Aorta (tissue), 5 donors: Measurements from ENCODE around the gene ATG101. TPM values are rescaled to one million over a fixed set of nuclear protein-coding genes. Genes with fewer than 3 reads are reported as not detected.
A peak's percentile ranks its signal among the peaks of the same experiment; 100 is the strongest.

Experiments
- ATAC-seq: fragments of 200-7000 bp; cut with Tn5 transposase; one replicate; pipeline ENCODE4 v1.9.1; 2022; ENCODE audit warnings: moderate library complexity; ENCODE audit not compliant: low FRiP score
- DNase-seq, 2 donors: peaks; one replicate each; pipeline ENCODE4 v3.0.0-alpha.2; 2020
- H3K27ac ChIP-seq, 2 donors: one replicate each; pipeline ENCODE4 v1.5.1; 2013; ENCODE audit warnings: low read length in 2 of 2, mild to moderate bottlenecking in 2 of 2, moderate library complexity in 2 of 2, control low read depth in 1 of 2, inconsistent platforms in 1 of 2, low read depth in 1 of 2
- H3K27me3 ChIP-seq, 2 donors: one replicate each; pipeline ENCODE4 v1.6.1; 2013; ENCODE audit warnings: control low read depth in 1 of 2, low read length in 1 of 2, mild to moderate bottlenecking in 1 of 2, moderate library complexity in 1 of 2; ENCODE audit not compliant: insufficient read depth in 2 of 2, control insufficient read depth in 1 of 2
- H3K36me3 ChIP-seq, 2 donors: one replicate each; pipeline ENCODE4 v1.6.1; 2013; ENCODE audit warnings: control low read depth in 1 of 2, low read length in 1 of 2, mild to moderate bottlenecking in 1 of 2; ENCODE audit not compliant: insufficient read depth in 2 of 2, control insufficient read depth in 1 of 2
- H3K4me1 ChIP-seq, 2 donors: one replicate each; pipeline ENCODE4 v1.6.1; 2013; ENCODE audit warnings: low read length in 2 of 2, control low read depth in 1 of 2, mild to moderate bottlenecking in 1 of 2, moderate library complexity in 1 of 2; ENCODE audit not compliant: insufficient read depth in 2 of 2, control insufficient read depth in 1 of 2
- H3K4me3 ChIP-seq, 2 donors: one replicate each; pipeline ENCODE4 v1.5.1; 2013; ENCODE audit warnings: low read length in 2 of 2, control low read depth in 1 of 2, mild to moderate bottlenecking in 1 of 2
- H3K9me3 ChIP-seq: one replicate; pipeline ENCODE4 v1.6.1; 2013; ENCODE audit warnings: mild to moderate bottlenecking, low read length; ENCODE audit not compliant: control insufficient read depth
- WGBS, 2 donors: extraction: QIAGEN DNeasy Blood & Tissue Kit; methylation state at CpG; one replicate each; pipeline ENCODE4 v1.1.7; 2013; 5-methylcytosine and 5-hydroxymethylcytosine counted together
- intact Hi-C, 2 donors: fragments of 100-400 bp; cut with DNase I; formaldehyde crosslinking; loops; one replicate each; pipeline versions ENCODE4 v1.14.2 to v1.15.0; 2022
- polyA plus RNA-seq, 2 donors: library from polyadenylated mRNA; stranded (reverse); fragments of 200-250 nt; gene quantifications; one replicate each; pipeline ENCODE4 v1.2.3, GENCODE V29; 2013
- total RNA-seq, 2 donors: library from RNA; stranded (reverse); fragmentation: NEBNext Ultra II Directional; extraction: Animal tissue kit (Norgen Biotek cat#: 25700); gene quantifications; one replicate each; pipeline ENCODE4 v1.2.1, GENCODE V29; 2021
- donor health status: healthy with polysubstance abuse.
- donor health status: Bipolar disorder and iron deficiency.
- donor health status: DM: no; HTN: no; CAD: no.
- donor health status: DM: no; HTN: no; CAD: no.
- donor health status: DM: yes; HTN: yes; CAD: no.

The ATG101 gene
- total and polyA plus RNA-seq, 4 donors = 28.2 to 44.0 (median 36.5) TPM

DNA sequence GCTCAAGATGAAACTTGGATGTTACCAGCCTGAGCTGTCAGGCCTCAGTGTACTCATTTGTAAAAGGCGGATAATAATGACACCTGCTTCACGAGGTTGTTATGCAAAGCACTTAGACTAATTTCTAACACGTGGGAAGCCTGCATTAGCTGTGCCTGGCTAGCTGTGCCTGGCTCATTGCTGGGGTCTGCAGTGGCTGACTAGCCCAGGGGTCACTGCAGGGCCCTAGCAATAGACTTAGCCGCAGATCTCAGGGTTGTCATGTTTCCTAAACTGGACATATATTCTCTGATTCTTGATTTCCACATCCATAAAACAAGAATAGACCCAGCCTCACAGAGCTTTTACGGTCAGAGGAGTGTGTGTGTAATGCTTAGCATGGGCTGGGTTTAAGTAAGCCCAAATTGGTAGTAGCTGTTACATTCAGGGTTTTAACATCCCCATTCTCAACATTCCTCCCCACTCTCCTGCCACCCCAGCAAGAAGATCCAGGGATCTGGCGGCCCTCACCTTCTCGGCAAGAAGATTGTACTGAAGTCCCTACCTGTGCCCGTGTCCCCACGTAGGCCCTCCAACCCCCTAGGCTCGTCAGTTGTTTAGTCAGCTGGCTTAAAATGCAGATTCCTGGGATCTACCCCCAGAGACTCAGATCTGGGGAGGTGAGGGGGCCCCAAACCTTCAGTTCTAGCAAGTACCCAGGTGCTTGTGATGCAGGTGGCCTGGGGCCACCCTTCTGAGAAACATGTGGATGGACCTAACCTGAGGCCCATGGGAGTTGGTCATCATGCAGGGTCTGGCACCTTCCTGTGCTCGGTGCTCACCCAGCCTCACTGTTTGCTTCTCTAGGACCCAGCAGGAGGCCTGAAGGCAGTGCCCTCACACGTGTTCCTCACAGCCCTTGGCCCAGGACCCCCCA lies 9.9 kb upstream of the ATG101 start:
- intact Hi-C loops = no loop called here
- WGBS, 2 donors = 78 to 81% methylated on average over 12 of the region's 12 CpGs
- Histone ChIP-seq H3K4me1 (no peaks in the 10 kb centered on the region), H3K9me3 (no peaks in the 10 kb centered on the region), H3K27ac (no peak overlapping the region), H3K36me3 (peaks cover 0 to 2% of the 10 kb centered on the region in 2 donors), H3K27me3 (no peaks in the 10 kb centered on the region), H3K4me3 (no peak overlapping the region)
- ATAC-seq (peak; percentile 6), DNase-seq (peak in 1 of 2 donors; percentile 78)

DNA sequence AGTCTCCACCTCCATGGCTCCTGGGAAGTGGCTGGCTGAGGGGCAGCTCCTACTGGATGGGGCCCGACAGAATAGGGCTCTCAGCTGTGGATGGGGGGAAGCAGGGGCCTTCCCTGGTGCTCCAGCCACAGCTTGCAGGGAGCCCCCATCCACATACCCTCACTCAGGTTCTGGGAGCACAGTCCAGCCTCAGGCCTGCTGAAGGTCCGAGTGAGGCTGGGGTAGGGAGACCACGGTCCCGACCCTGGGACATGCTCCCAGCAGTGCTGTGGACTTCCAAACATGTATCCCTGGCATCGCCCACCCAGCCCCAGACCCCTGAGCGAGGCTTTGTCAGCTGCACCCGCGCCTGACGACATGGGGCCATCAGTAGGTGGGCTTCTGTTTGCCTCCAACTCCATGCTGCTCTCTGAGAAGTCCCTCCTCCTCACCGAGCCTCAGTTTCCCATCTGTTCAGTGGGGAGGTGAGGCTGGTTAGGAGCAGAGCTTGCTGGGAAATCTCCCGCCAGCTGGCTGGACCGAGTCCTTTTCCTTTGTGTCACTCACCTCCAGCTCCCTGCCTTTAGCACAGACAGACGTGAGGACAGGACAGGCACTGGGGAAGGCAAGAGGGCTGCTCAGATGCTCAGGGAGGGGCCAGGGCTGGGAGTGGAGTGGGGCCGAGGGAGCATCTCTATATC lies 9.1 kb upstream of the ATG101 start:
- WGBS, 2 donors = 83 to 85% methylated on average over 14 of the region's 14 CpGs
- H3K36me3 ChIP-seq = peaks cover 0 to 2% of the 10 kb centered on the region in 2 donors
- intact Hi-C loops = no loop called here
- no peak overlapping the region for H3K27ac ChIP-seq
- DNase-seq (peak in 1 of 2 donors; percentile 89), ATAC-seq (no peak)
- H3K4me1 ChIP-seq = no peaks in the 10 kb centered on the region
- H3K27me3 ChIP-seq = no peaks in the 10 kb centered on the region
- H3K4me3 ChIP-seq = no peak overlapping the region
- no peaks in the 10 kb centered on the region for H3K9me3 ChIP-seq

DNA sequence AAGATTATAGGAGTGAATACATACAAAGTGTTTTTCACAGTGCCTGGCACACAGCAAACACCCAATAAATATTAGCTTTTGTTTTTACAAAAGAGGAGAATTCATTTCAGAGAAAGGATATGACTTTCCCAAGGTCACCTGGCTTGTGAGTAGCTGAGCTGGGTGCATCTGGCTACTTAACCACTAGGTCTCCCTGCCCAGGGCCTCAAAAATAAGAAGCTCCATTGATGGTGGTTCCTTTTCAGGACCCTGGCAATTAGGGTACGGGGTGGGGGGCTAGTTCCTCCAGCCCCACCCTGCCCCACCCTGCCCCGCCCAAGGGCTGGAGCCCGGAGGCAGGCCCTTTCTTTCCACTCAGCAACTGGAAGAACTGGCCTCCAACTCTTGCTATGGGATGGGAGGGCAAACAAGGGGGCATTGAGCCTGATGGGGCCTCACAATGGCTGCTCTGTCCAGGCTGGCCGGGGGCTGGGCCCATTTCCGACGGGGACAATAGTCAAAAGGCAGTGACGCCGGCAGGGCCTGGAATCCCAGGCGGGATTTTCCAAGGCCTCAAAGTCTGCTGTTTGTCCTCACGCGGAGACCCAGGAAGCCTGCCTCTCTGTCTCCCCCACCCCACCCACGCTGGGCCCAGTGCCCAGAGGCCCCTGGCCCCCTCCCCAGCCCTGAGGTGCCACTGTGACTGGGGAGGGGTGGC lies 8.2 kb upstream of the ATG101 start:
- Histone ChIP-seq H3K27ac (no peak overlapping the region), H3K4me3 (no peak overlapping the region), H3K4me1 (no peaks in the 10 kb centered on the region), H3K27me3 (no peaks in the 10 kb centered on the region), H3K36me3 (peaks cover 0 to 2% of the 10 kb centered on the region in 2 donors), H3K9me3 (no peaks in the 10 kb centered on the region)
- WGBS, 2 donors = 74 to 76% methylated on average over 11 to 12 of the region's 12 CpGs
- intact Hi-C loops = no loop called here
- DNase-seq (no peak), ATAC-seq (no peak)

GRCh38 chr12:52062167-52063081 lies 7.4 kb upstream of the ATG101 start:
- no peaks in the 10 kb centered on the region for H3K9me3 ChIP-seq
- no peak overlapping the region for H3K4me3 ChIP-seq
- 85 to 91% methylated on average over 6 of the region's 6 CpGs for WGBS, 2 donors
- H3K27me3 ChIP-seq = no peaks in the 10 kb centered on the region
- no peak overlapping the region for H3K27ac ChIP-seq
- intact Hi-C loops = no loop called here
- DNase-seq (no peak), ATAC-seq (no peak)
- H3K36me3 ChIP-seq = peaks cover 0 to 2% of the 10 kb centered on the region in 2 donors
- H3K4me1 ChIP-seq = no peaks in the 10 kb centered on the region

- DNase-seq (peak in 1 of 2 donors; percentile 77), ATAC-seq (no peak)
- 80 to 84% methylated on average over 20 of the region's 20 CpGs for WGBS, 2 donors
These were observed 6.5 kb upstream of the ATG101 start for GRCh38 chr12:52063082-52063924.

DNA sequence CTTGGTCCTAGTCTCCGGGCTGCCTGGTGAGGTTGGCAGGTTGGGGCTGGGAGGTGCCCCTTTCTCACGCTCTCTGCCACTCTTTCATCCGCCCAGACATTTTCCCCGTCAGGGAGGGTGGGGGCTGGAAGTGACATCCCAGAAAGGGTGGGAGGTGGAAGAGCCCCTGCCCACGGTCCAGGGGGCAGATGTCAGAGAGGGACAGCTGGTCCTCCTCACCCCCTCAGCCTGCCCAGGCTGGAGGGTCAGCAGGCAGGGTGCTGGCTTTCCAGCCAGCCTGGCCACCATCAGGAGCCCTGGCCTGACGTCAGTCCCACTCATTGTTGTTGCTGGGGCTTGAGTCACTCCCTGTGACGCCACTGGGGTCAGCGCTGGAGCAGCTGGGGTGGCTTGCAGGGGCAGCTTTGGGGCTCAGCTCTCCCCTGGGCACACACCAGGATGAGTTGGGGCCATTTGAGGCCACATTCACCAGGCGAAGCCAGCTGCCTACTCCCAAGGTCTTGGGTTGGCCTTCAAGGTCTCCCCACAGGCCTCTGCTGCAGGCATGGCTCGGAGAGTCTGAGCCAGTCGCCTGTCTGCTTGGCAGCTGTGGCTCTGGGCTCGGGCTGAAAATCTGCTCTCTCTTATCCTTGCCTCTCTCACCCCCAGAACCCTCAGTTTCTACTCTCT lies 5.7 kb upstream of the ATG101 start:
- intact Hi-C loops = no loop called here
- DNase-seq = peak; percentile 76 to 88
- no peaks in the 10 kb centered on the region for H3K27me3 ChIP-seq

More at GRCh38 chr12:52063082-52063924, 6.5 kb upstream of the ATG101 start:
- Histone ChIP-seq H3K36me3 (peaks cover 0 to 2% of the 10 kb centered on the region in 2 donors), H3K9me3 (no peaks in the 10 kb centered on the region), H3K27me3 (no peaks in the 10 kb centered on the region), H3K27ac (no peak overlapping the region), H3K4me1 (no peaks in the 10 kb centered on the region), H3K4me3 (no peak overlapping the region)
- intact Hi-C loops = no loop called here

DNA sequence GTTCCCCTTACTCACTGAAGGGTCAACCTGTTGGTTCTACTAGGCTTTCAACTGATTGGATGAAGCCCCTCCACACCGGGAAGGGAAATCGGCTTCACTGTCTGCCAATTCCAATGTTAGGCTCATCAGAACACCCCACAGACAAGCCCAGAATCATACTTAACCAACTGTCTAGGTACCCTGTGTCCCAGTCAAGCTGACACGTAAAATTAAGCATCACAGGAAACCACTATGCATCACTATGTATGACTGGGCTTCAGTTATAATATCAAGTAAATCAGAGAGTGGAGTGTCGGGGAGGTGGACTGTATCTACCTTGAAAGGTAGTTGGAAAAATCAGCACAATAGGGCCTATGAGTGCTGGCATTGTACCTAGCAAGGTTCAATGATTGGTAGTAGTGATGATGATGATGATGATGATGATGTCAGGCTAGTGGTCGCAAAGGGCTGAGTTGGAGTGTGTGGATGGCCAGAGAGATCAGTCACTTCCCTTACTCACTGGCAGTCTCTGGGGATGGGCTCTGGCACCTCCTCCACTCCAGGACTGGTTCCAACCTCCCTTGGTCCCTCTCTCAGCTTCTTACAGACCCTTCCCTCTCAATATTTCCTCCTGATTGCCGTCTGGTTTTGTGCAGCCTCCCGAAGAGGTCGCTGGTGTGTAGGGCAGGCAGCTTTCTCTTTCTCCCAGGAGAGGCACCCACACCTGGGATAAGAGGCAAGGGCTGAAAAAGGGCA lies 3.3 kb upstream of the ATG101 start:
- Histone ChIP-seq H3K9me3 (no peaks in the 10 kb centered on the region), H3K27me3 (no peaks in the 10 kb centered on the region), H3K36me3 (no peaks in the 10 kb centered on the region), H3K4me3 (no peak overlapping the region), H3K27ac (no peak overlapping the region), H3K4me1 (peaks cover 2 to 4% of the 10 kb centered on the region in 2 donors)
- ATAC-seq (no peak), DNase-seq (no peak)
- intact Hi-C loops = no loop called here
- WGBS, 2 donors = 56 to 65% methylated on average over 8 of the region's 8 CpGs

More for the DNA sequence above, 5.7 kb upstream of the ATG101 start:
- no peaks in the 10 kb centered on the region for H3K36me3 ChIP-seq
- peak; percentile 50 for ATAC-seq
- no peak overlapping the region for H3K27ac ChIP-seq
- H3K9me3 ChIP-seq = no peaks in the 10 kb centered on the region
- WGBS, 2 donors = 71 to 72% methylated on average over 11 to 12 of the region's 12 CpGs
- peaks cover 0 to under 1% of the 10 kb centered on the region in 2 donors for H3K4me1 ChIP-seq
- H3K4me3 ChIP-seq = no peak overlapping the region
